Activated T-cell treated with anti-CD3 and anti-CD28 coated beads for 48 hours (primary cell): Measurements from ENCODE around the gene DPYSL3.

ENCODE experiments used
- DNase-seq: peaks from one replicate; pipeline ENCODE4 v3.0.0-alpha.2; 2020; ENCODE audit warnings: low read depth

DPYSL3 gene

GRCh38 chr5:147439254-147439653 is 70.6 kb downstream of the DPYSL3 start:
- DNase-seq: no peak

- DNase-seq: no peak
These were observed 72.7 kb downstream of the DPYSL3 start for GRCh38 chr5:147437161-147437596.

- no peak for DNase-seq
These were observed 73.3 kb downstream of the DPYSL3 start for GRCh38 chr5:147436596-147436995.

- no peak for DNase-seq
These were observed 75.8 kb downstream of the DPYSL3 start for GRCh38 chr5:147434049-147434448.

- no peak for DNase-seq
These were observed 77.5 kb downstream of the DPYSL3 start for GRCh38 chr5:147432323-147432722.

GRCh38 chr5:147431586-147431985 is 78.3 kb downstream of the DPYSL3 start:
- DNase-seq: no peak

GRCh38 chr5:147430628-147431027 is 79.2 kb downstream of the DPYSL3 start:
- DNase-seq: no peak

- DNase-seq: no peak
These were observed 82.1 kb downstream of the DPYSL3 start for GRCh38 chr5:147427521-147428401.

- DNase-seq: no peak
These were observed 83.1 kb downstream of the DPYSL3 start for GRCh38 chr5:147426640-147427327.

- DNase-seq: no peak
These were observed 91.3 kb downstream of the DPYSL3 start for GRCh38 chr5:147418613-147419012.

GRCh38 chr5:147417135-147417813 is 92.6 kb downstream of the DPYSL3 start:
- no peak for DNase-seq

- no peak for DNase-seq
These were observed 94.2 kb downstream of the DPYSL3 start for GRCh38 chr5:147415651-147416050.

GRCh38 chr5:147413266-147413665 is 96.6 kb downstream of the DPYSL3 start:
- no peak for DNase-seq

- DNase-seq: no peak
These were observed 97.3 kb downstream of the DPYSL3 start for GRCh38 chr5:147412561-147412960.

- DNase-seq: no peak
These were observed 98.2 kb downstream of the DPYSL3 start for GRCh38 chr5:147411359-147412319.

GRCh38 chr5:147410496-147411358 is 99.1 kb downstream of the DPYSL3 start:
- DNase-seq: no peak

- DNase-seq: no peak
These were observed 100.9 kb downstream of the DPYSL3 start for GRCh38 chr5:147408980-147409379.

GRCh38 chr5:147407094-147407681 is 102.7 kb downstream of the DPYSL3 start:
- DNase-seq: no peak

- DNase-seq: no peak
These were observed 103.2 kb downstream of the DPYSL3 start for GRCh38 chr5:147406636-147407035.

- DNase-seq: no peak
These were observed 105.2 kb downstream of the DPYSL3 start for GRCh38 chr5:147404706-147405105.
